ENCODE data around the gene FRMD4B.

FRMD4B gene

DNA sequence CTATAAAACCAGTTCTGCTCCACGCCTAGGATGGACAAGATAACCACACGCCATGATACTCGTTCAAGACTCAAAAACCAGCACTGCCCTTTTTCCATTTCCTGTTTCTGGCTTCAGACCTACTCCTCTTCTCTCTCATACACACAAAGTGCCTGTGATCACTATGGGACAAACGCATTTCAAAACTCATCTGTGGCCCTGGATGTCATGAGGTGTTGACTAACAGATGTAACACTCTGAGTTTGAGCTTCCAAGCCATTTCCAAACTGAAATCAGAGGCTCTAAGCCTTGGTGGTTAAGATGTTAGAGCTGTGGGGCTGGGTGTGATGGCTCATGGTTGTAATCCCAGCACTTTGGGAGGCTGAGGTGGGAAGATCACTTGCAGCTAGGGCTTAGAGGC, 207.8 kb downstream of the FRMD4B start:
- Histone ChIP-seq H3K9me2 (ENCODE audit: low read depth, low read length) (no peaks in the 10 kb centered on the region), H3K4me2 (ENCODE audit: low read length) (no peak overlapping the region), H3K27ac (ENCODE audit: low read depth, low read length, poor library complexity, severe bottlenecking) (no peak overlapping the region), H3K4me3 (ENCODE audit: low read depth, low read length, poor library complexity, severe bottlenecking) (no peak overlapping the region), H3K9me3 (ENCODE audit: low read length) (no peaks in the 10 kb centered on the region), H3K36me3 (ENCODE audit: insufficient read depth, low read length) (no peaks in the 10 kb centered on the region), H4K20me1 (ENCODE audit: insufficient read depth, low read length) (no peaks in the 10 kb centered on the region), H3F3A (ENCODE audit: insufficient read depth, low read length) (no peaks in the 10 kb centered on the region), H3K27me3 (ENCODE audit: insufficient read depth, low read length) (no peaks in the 10 kb centered on the region), H3K79me2 (ENCODE audit: insufficient read depth, low read length) (no peaks in the 10 kb centered on the region), H2AFZ (ENCODE audit: low read length) (no peak overlapping the region), H3K9ac (ENCODE audit: low read length) (no peak overlapping the region), H3K4me1 (ENCODE audit: insufficient read depth, low read length, severe bottlenecking) (no peaks in the 10 kb centered on the region)
- no peak for TF ChIP-seq EZH2 (IDR thresholded peaks at IDR 0.05; ENCODE audit: borderline replicate concordance, low read length)
- TF ChIP-seq, protein P1, sequence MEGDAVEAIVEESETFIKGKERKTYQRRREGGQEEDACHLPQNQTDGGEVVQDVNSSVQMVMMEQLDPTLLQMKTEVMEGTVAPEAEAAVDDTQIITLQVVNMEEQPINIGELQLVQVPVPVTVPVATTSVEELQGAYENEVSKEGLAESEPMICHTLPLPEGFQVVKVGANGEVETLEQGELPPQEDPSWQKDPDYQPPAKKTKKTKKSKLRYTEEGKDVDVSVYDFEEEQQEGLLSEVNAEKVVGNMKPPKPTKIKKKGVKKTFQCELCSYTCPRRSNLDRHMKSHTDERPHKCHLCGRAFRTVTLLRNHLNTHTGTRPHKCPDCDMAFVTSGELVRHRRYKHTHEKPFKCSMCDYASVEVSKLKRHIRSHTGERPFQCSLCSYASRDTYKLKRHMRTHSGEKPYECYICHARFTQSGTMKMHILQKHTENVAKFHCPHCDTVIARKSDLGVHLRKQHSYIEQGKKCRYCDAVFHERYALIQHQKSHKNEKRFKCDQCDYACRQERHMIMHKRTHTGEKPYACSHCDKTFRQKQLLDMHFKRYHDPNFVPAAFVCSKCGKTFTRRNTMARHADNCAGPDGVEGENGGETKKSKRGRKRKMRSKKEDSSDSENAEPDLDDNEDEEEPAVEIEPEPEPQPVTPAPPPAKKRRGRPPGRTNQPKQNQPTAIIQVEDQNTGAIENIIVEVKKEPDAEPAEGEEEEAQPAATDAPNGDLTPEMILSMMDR (IDR thresholded peaks at IDR 0.05; ENCODE audit: low read length), result no peak

- H4K20me1 ChIP-seq (ENCODE audit: insufficient read depth, low read length), result no peaks in the 10 kb centered on the region
- no peaks in the 10 kb centered on the region for H3K79me2 ChIP-seq (ENCODE audit: insufficient read depth, low read length)
- no peak overlapping the region for H3K4me3 ChIP-seq (ENCODE audit: low read depth, low read length, poor library complexity, severe bottlenecking)
- H3K4me1 ChIP-seq (ENCODE audit: insufficient read depth, low read length, severe bottlenecking), result no peaks in the 10 kb centered on the region
- no peak overlapping the region for H3K9ac ChIP-seq (ENCODE audit: low read length)
- H2AFZ ChIP-seq (ENCODE audit: low read length), result no peak overlapping the region
- H3K9me3 ChIP-seq (ENCODE audit: low read length), result no peaks in the 10 kb centered on the region
- no peaks in the 10 kb centered on the region for H3F3A ChIP-seq (ENCODE audit: insufficient read depth, low read length)
- H3K27me3 ChIP-seq (ENCODE audit: insufficient read depth, low read length), result peaks cover 5% of the 10 kb centered on the region; the same call in 1 of the 2 replicates
- no peak overlapping the region for H3K4me2 ChIP-seq (ENCODE audit: low read length)
- no peaks in the 10 kb centered on the region for H3K9me2 ChIP-seq (ENCODE audit: low read depth, low read length)
- TF ChIP-seq, protein P1 (IDR thresholded peaks at IDR 0.05; ENCODE audit: low read length), result no peak
- no peak for TF ChIP-seq EZH2 (IDR thresholded peaks at IDR 0.05; ENCODE audit: borderline replicate concordance, low read length)
- H3K36me3 ChIP-seq (ENCODE audit: insufficient read depth, low read length), result no peaks in the 10 kb centered on the region
- no peak overlapping the region for H3K27ac ChIP-seq (ENCODE audit: low read depth, low read length, poor library complexity, severe bottlenecking)
Observed at GRCh38 chr3:69174871-69175737, 210.8 kb downstream of the FRMD4B start.

GRCh38 chr3:69174445-69174844, 211.4 kb downstream of the FRMD4B start:
- Histone ChIP-seq H3K4me3 (ENCODE audit: low read depth, low read length, poor library complexity, severe bottlenecking) (no peak overlapping the region), H3K36me3 (ENCODE audit: insufficient read depth, low read length) (no peaks in the 10 kb centered on the region), H4K20me1 (ENCODE audit: insufficient read depth, low read length) (no peaks in the 10 kb centered on the region), H2AFZ (ENCODE audit: low read length) (no peak overlapping the region), H3K4me1 (ENCODE audit: insufficient read depth, low read length, severe bottlenecking) (no peaks in the 10 kb centered on the region), H3K79me2 (ENCODE audit: insufficient read depth, low read length) (no peaks in the 10 kb centered on the region), H3K9me2 (ENCODE audit: low read depth, low read length) (no peaks in the 10 kb centered on the region), H3K27me3 (ENCODE audit: insufficient read depth, low read length) (peaks cover 5% of the 10 kb centered on the region; the same call in 1 of the 2 replicates), H3K9me3 (ENCODE audit: low read length) (no peaks in the 10 kb centered on the region), H3K9ac (ENCODE audit: low read length) (no peak overlapping the region), H3F3A (ENCODE audit: insufficient read depth, low read length) (no peaks in the 10 kb centered on the region), H3K27ac (ENCODE audit: low read depth, low read length, poor library complexity, severe bottlenecking) (no peak overlapping the region), H3K4me2 (ENCODE audit: low read length) (no peak overlapping the region)
- TF ChIP-seq EZH2 (IDR thresholded peaks at IDR 0.05; ENCODE audit: borderline replicate concordance, low read length), result no peak
- TF ChIP-seq, protein P1 (IDR thresholded peaks at IDR 0.05; ENCODE audit: low read length), result no peak

Data from OCI-LY1 (cell line).